Activated naive CD8-positive, alpha-beta T cell treated with anti-CD3 and anti-CD28 coated beads, Interleukin-2, amount 10 ng/mL, durations not matched to agents 7 days and 5 days (primary cell): ENCODE data around the gene RPS6KB2. TPM values are rescaled to one million over a fixed set of nuclear protein-coding genes. Genes with fewer than 3 reads are reported as not detected.
A peak's percentile ranks its signal among the peaks of the same experiment; 100 is the strongest.
"Not testable (repeated sequence)": the region's sequence is repeated elsewhere in the genome, so short reads cannot be mapped to it uniquely, and the experiment has no call there.

Source experiments
- ATAC-seq: fragments of 150-1000 bp; cut with Tn5 transposase; one replicate; pipeline ENCODE4 v1.10.0; 2021; ENCODE audit warnings: low read depth, moderate library complexity
- POLR2A ChIA-PET: fragments of 350-600 bp; sonication (Branson Sonifier 250); formaldehyde crosslinking; loops from one replicate; lab custom pipeline; 2021; ENCODE audit warnings: antibody characterized with exemption; lab: Charles Lee
- DNase-seq: peaks from one replicate; pipeline ENCODE4 v3.0.0; 2021
- H3K27ac Mint-ChIP-seq: one replicate; pipeline ENCODE4 v1.8.0; 2022; ENCODE audit warnings: mild to moderate bottlenecking, mixed read lengths
- H3K27me3 Mint-ChIP-seq: one replicate; pipeline ENCODE4 v1.8.0; 2022; ENCODE audit warnings: mild to moderate bottlenecking, moderate library complexity, mixed read lengths
- H3K36me3 Mint-ChIP-seq: one replicate; pipeline ENCODE4 v1.8.0; 2021; ENCODE audit warnings: mild to moderate bottlenecking, mixed read lengths
- H3K4me1 Mint-ChIP-seq: one replicate; pipeline ENCODE4 v1.8.0; 2021; ENCODE audit warnings: mixed read lengths
- H3K4me3 Mint-ChIP-seq: one replicate; pipeline ENCODE4 v1.8.0; 2022; ENCODE audit warnings: mild to moderate bottlenecking, moderate library complexity, mixed read lengths
- H3K9me3 Mint-ChIP-seq: one replicate; pipeline ENCODE4 v1.8.0; 2021; ENCODE audit warnings: mixed read lengths
- total RNA-seq, 2 experiments: library from RNA; stranded (reverse); gene quantifications; one replicate each; pipeline ENCODE4 v1.2.3, GENCODE V29; 2021

Gene RPS6KB2
- total RNA-seq, 2 experiments from 2014 or later: 69.0 to 71.4 TPM

- no peak for ATAC-seq
- DNase-seq: no peak
- POLR2A ChIA-PET: interaction anchor here (1.4 to 6.1 kb wide), 4 partner anchors 8 to 61 kb away, joined by 6 to 145 read pairs (median 22); partner anchors contain the start of genes CABP4, PPP1CA, PTPRCAP and TBC1D10C
- H3K27me3 Mint-ChIP-seq: peaks cover 5% of the 10 kb centered on the region
- H3K9me3 Mint-ChIP-seq: no peaks in the 10 kb centered on the region
- peak overlapping the region; percentile 89 for H3K4me3 Mint-ChIP-seq
- H3K36me3 Mint-ChIP-seq: peaks cover 4% of the 10 kb centered on the region
- H3K4me1 Mint-ChIP-seq: peaks cover 21% of the 10 kb centered on the region
- H3K27ac Mint-ChIP-seq: peak overlapping the region; percentile 92
These were observed 35.6 kb downstream of the RPS6KB2 start for GRCh38 chr11:67463680-67464410.

- peak overlapping the region; percentile 92 for H3K27ac Mint-ChIP-seq
- ATAC-seq (peak; percentile 83), DNase-seq (peak; percentile 92)
- H3K4me1 Mint-ChIP-seq: peaks cover 21% of the 10 kb centered on the region
- H3K9me3 Mint-ChIP-seq: no peaks in the 10 kb centered on the region
- POLR2A ChIA-PET: interaction anchor here (0.6 to 6.1 kb wide), 16 partner anchors 9 to 74 kb away, joined by 3 to 145 read pairs (median 5); partner anchors contain the start of genes AIP, CABP4, PPP1CA and PTPRCAP
- peaks cover 4% of the 10 kb centered on the region for H3K36me3 Mint-ChIP-seq
- H3K4me3 Mint-ChIP-seq: peak overlapping the region; percentile 89
- peaks cover 5% of the 10 kb centered on the region for H3K27me3 Mint-ChIP-seq
These were observed 36.3 kb downstream of the RPS6KB2 start for GRCh38 chr11:67464411-67465188.

- H3K27ac Mint-ChIP-seq: peak overlapping the region; percentile 92
- ATAC-seq: no peak
- peaks cover 5% of the 10 kb centered on the region for H3K27me3 Mint-ChIP-seq
- peaks cover 21% of the 10 kb centered on the region for H3K4me1 Mint-ChIP-seq
- POLR2A ChIA-PET: interaction anchor here (0.6 to 6.1 kb wide), 18 partner anchors 10 to 74 kb away, joined by 3 to 145 read pairs (median 4); partner anchors contain the start of genes AIP, CABP4, PITPNM1 and PPP1CA
- no peak for DNase-seq
- peaks cover 4% of the 10 kb centered on the region for H3K36me3 Mint-ChIP-seq
- H3K4me3 Mint-ChIP-seq: peak overlapping the region; percentile 89
- H3K9me3 Mint-ChIP-seq: no peaks in the 10 kb centered on the region
These were observed 36.9 kb downstream of the RPS6KB2 start for GRCh38 chr11:67465189-67465510.

- H3K36me3 Mint-ChIP-seq: not testable (repeated sequence)
- Mint-ChIP-seq H3K4me3 (peak overlapping the region; percentile 89), H3K27ac (peak overlapping the region; percentile 92)
These were observed 37.2 kb downstream of the RPS6KB2 start for GRCh38 chr11:67465530-67465929.

GRCh38 chr11:67466367-67466766 is 38.1 kb downstream of the RPS6KB2 start:
- H3K27me3 Mint-ChIP-seq: no peaks in the 10 kb centered on the region
- peak overlapping the region; percentile 81 for H3K27ac Mint-ChIP-seq
- H3K4me3 Mint-ChIP-seq: no peak overlapping the region
- POLR2A ChIA-PET: interaction anchor here (1.3 to 6.1 kb wide), 6 partner anchors 11 to 65 kb away, joined by 4 to 145 read pairs (median 8); partner anchors contain the start of genes CABP4, PITPNM1, PPP1CA and PTPRCAP
- peaks cover 4% of the 10 kb centered on the region for H3K36me3 Mint-ChIP-seq
- peaks cover 22% of the 10 kb centered on the region for H3K4me1 Mint-ChIP-seq
- no peaks in the 10 kb centered on the region for H3K9me3 Mint-ChIP-seq
- DNase-seq: no peak
- ATAC-seq: no peak

More at GRCh38 chr11:67465530-67465929, 37.2 kb downstream of the RPS6KB2 start:
- ATAC-seq, H3K27me3 Mint-ChIP-seq, DNase-seq, H3K9me3 Mint-ChIP-seq: not testable (repeated sequence)
- POLR2A ChIA-PET: interaction anchor here (0.6 to 6.1 kb wide), 17 partner anchors 10 to 75 kb away, joined by 3 to 145 read pairs (median 5); partner anchors contain the start of genes AIP, CABP4, PITPNM1 and PPP1CA
- peaks cover 21% of the 10 kb centered on the region for H3K4me1 Mint-ChIP-seq

GRCh38 chr11:67466962-67467771 is 38.9 kb downstream of the RPS6KB2 start:
- POLR2A ChIA-PET: interaction anchor here (1.1 to 6.1 kb wide), 12 partner anchors 7 to 205 kb away, joined by 3 to 145 read pairs (median 6); partner anchors contain the start of genes AIP, PPP1CA, PTPRCAP and RAD9A

GRCh38 chr11:67468056-67468455 is 39.8 kb downstream of the RPS6KB2 start:
- DNase-seq: no peak
- H3K4me3 Mint-ChIP-seq: peak overlapping the region; percentile 95

More at GRCh38 chr11:67466962-67467771, 38.9 kb downstream of the RPS6KB2 start:
- H3K27me3 Mint-ChIP-seq: no peaks in the 10 kb centered on the region
- H3K9me3 Mint-ChIP-seq: no peaks in the 10 kb centered on the region
- H3K4me3 Mint-ChIP-seq: peak overlapping the region; percentile 95
- H3K36me3 Mint-ChIP-seq: peaks cover 4% of the 10 kb centered on the region
- peak overlapping the region; percentile 81 for H3K27ac Mint-ChIP-seq
- no peak for DNase-seq
- peaks cover 23% of the 10 kb centered on the region for H3K4me1 Mint-ChIP-seq
- ATAC-seq: no peak

GRCh38 chr11:67468456-67468758 is 40.1 kb downstream of the RPS6KB2 start:
- Mint-ChIP-seq H3K27ac (peak overlapping the region; percentile 75), H3K27me3 (no peaks in the 10 kb centered on the region), H3K4me3 (peak overlapping the region; percentile 95), H3K9me3 (no peaks in the 10 kb centered on the region), H3K36me3 (peaks cover 4% of the 10 kb centered on the region), H3K4me1 (peaks cover 23% of the 10 kb centered on the region)
- no peak for ATAC-seq
- POLR2A ChIA-PET: interaction anchor here (0.7 to 6.1 kb wide), 23 partner anchors 8 to 229 kb away, joined by 3 to 145 read pairs (median 5); partner anchors contain the start of genes AIP, CDK2AP2, PITPNM1 and PPP1CA
- DNase-seq: no peak

More at GRCh38 chr11:67468056-67468455, 39.8 kb downstream of the RPS6KB2 start:
- Mint-ChIP-seq H3K9me3 (no peaks in the 10 kb centered on the region), H3K36me3 (peaks cover 4% of the 10 kb centered on the region), H3K27me3 (no peaks in the 10 kb centered on the region), H3K4me1 (peaks cover 23% of the 10 kb centered on the region), H3K27ac (peak overlapping the region; percentile 75)
- POLR2A ChIA-PET: interaction anchor here (0.8 to 6.1 kb wide), 22 partner anchors 8 to 206 kb away, joined by 3 to 145 read pairs (median 5); partner anchors contain the start of genes AIP, CDK2AP2, PITPNM1 and PPP1CA
- ATAC-seq: no peak

- Mint-ChIP-seq H3K36me3 (peaks cover 4% of the 10 kb centered on the region), H3K4me3 (peak within 1 kb of the TSS; percentile 95), H3K27me3 (no peaks in the 10 kb centered on the region), H3K27ac (peak within 1 kb of the TSS; percentile 79), H3K9me3 (no peaks in the 10 kb centered on the region), H3K4me1 (peaks cover 23% of the 10 kb centered on the region)
- ATAC-seq (peak; percentile 76), DNase-seq (peak; percentile 97)
- POLR2A ChIA-PET: interaction anchor here (0.6 to 6.1 kb wide), 23 partner anchors 9 to 229 kb away, joined by 3 to 145 read pairs (median 5); partner anchors contain the start of genes AIP, CDK2AP2, PITPNM1 and PPP1CA
These were observed 40.6 kb downstream of the RPS6KB2 start, which contains the start of gene TMEM134 for GRCh38 chr11:67468759-67469507. Gene TMEM134 (minus strand): TSS chr11:67469251. CDS start chr11:67469192, 59 bp downstream.

GRCh38 chr11:67469508-67469811 is 41.2 kb downstream of the RPS6KB2 start:
- Mint-ChIP-seq H3K27ac (peak overlapping the region; percentile 79), H3K4me3 (peak overlapping the region; percentile 73), H3K36me3 (peaks cover 4% of the 10 kb centered on the region), H3K4me1 (peaks cover 21% of the 10 kb centered on the region), H3K9me3 (no peaks in the 10 kb centered on the region), H3K27me3 (no peaks in the 10 kb centered on the region)
- no peak for DNase-seq
- POLR2A ChIA-PET: interaction anchor here (0.6 to 6.1 kb wide), 8 partner anchors 9 to 68 kb away, joined by 3 to 145 read pairs (median 16); partner anchors contain the start of genes AIP, PITPNM1, PPP1CA and PTPRCAP
- ATAC-seq: no peak

GRCh38 chr11:67470337-67471002 is 42.2 kb downstream of the RPS6KB2 start:
- peaks cover under 1% of the 10 kb centered on the region for H3K36me3 Mint-ChIP-seq
- peaks cover 18% of the 10 kb centered on the region for H3K4me1 Mint-ChIP-seq
- no peak overlapping the region for H3K27ac Mint-ChIP-seq
- H3K4me3 Mint-ChIP-seq: no peak overlapping the region
- POLR2A ChIA-PET: interaction anchor here (0.9 to 6.1 kb wide), 4 partner anchors 15 to 69 kb away, joined by 3 to 145 read pairs (median 27); partner anchors contain the start of genes PPP1CA and PTPRCAP
- no peaks in the 10 kb centered on the region for H3K27me3 Mint-ChIP-seq
- H3K9me3 Mint-ChIP-seq: no peaks in the 10 kb centered on the region
- ATAC-seq: no peak
- DNase-seq: no peak
